Vagina (tissue), 2 donors: ENCODE data around the gene ACMSD.

Experiments used
- CTCF ChIP-seq, 3 experiments: fragments of 450-650 bp in 2 of 3; fragments of 200-600 bp in 1 of 3; sonication (generic) in 1 of 3; IDR thresholded peaks; one replicate each; pipeline ENCODE4 v1.5.1; 2017 to 2019; ENCODE audit warnings: antibody characterized with exemption in 3 of 3, mild to moderate bottlenecking in 2 of 3, moderate library complexity in 2 of 3
- POLR2A ChIP-seq, 2 donors: fragments of 450-650 bp; IDR thresholded peaks; one replicate each; pipeline ENCODE4 v1.6.1; 2017; ENCODE audit warnings: antibody characterized with exemption in 2 of 2, mild to moderate bottlenecking in 2 of 2, moderate library complexity in 2 of 2
- POLR2AphosphoS5 ChIP-seq, 2 donors: sonication (generic); formaldehyde crosslinking; IDR thresholded peaks; one replicate each; pipeline ENCODE4 v1.9.0; 2017; ENCODE audit warnings: antibody characterized with exemption in 2 of 2, mild to moderate bottlenecking in 2 of 2, low read depth in 1 of 2; ENCODE audit not compliant: insufficient read depth in 1 of 2

- TF ChIP-seq CTCF (IDR thresholded peaks at IDR 0.05) = no peak
- no peak for TF ChIP-seq POLR2A (IDR thresholded peaks at IDR 0.05)
- TF ChIP-seq POLR2AphosphoS5 (IDR thresholded peaks at IDR 0.05; ENCODE audit: insufficient read depth in 1 of 2, low read depth in 1 of 2) = no peak
Measured at GRCh38 chr2:134835471-134835870, 2.9 kb upstream of the ACMSD start.
